ENCODE measurements around the gene WDR5B.
"Not testable (repeated sequence)": the region's sequence is repeated elsewhere in the genome, so short reads cannot be mapped to it uniquely, and the experiment has no call there.

Gene WDR5B

GRCh38 chr3:122415762-122416654, at the start of gene WDR5B:
Gene WDR5B (minus strand): TSS chr3:122416062. CDS start chr3:122415528, 534 bp downstream.
- H3K36me3 ChIP-seq (ENCODE audit: insufficient read depth, low read length): no peaks in the 10 kb centered on the region
- H3K4me1 ChIP-seq (ENCODE audit: insufficient read depth, low read length): no peaks in the 10 kb centered on the region
- no peaks in the 10 kb centered on the region for H3K9me3 ChIP-seq (ENCODE audit: control insufficient read depth, insufficient read depth, low read length)
- peak within 1 kb of the TSS; percentile 85 for H3K9ac ChIP-seq (ENCODE audit: low read depth, low read length)

GRCh38 chr3:122464659-122465058, 48.8 kb upstream of the WDR5B start:
- no peaks in the 10 kb centered on the region; the same call in 1 of the 2 replicates for H3K36me3 ChIP-seq (ENCODE audit: insufficient read depth, low read length)
- no peak overlapping the region for H3K9ac ChIP-seq (ENCODE audit: low read depth, low read length)
- no peaks in the 10 kb centered on the region for H3K9me3 ChIP-seq (ENCODE audit: control insufficient read depth, insufficient read depth, low read length)
- H3K4me1 ChIP-seq (ENCODE audit: insufficient read depth, low read length): peaks cover 20% of the 10 kb centered on the region

- H3K9me3 ChIP-seq (ENCODE audit: control insufficient read depth, insufficient read depth, low read length): no peaks in the 10 kb centered on the region
- H3K9ac ChIP-seq (ENCODE audit: low read depth, low read length): no peak overlapping the region
- peaks cover 15% of the 10 kb centered on the region for H3K36me3 ChIP-seq (ENCODE audit: insufficient read depth, low read length)
- H3K4me1 ChIP-seq (ENCODE audit: insufficient read depth, low read length): no peaks in the 10 kb centered on the region
Observed at GRCh38 chr3:122462406-122462805, 46.5 kb upstream of the WDR5B start.

- H3K9me3 ChIP-seq (ENCODE audit: control insufficient read depth, insufficient read depth, low read length): no peaks in the 10 kb centered on the region
- peaks cover 15% of the 10 kb centered on the region for H3K36me3 ChIP-seq (ENCODE audit: insufficient read depth, low read length)
Observed at GRCh38 chr3:122461806-122462205, 45.9 kb upstream of the WDR5B start.

GRCh38 chr3:122458992-122459391, 43.1 kb upstream of the WDR5B start:
- Histone ChIP-seq H3K9me3 (ENCODE audit: control insufficient read depth, insufficient read depth, low read length) (no peaks in the 10 kb centered on the region), H3K9ac (ENCODE audit: low read depth, low read length) (no peak overlapping the region), H3K36me3 (ENCODE audit: insufficient read depth, low read length) (peaks cover 15% of the 10 kb centered on the region), H3K4me1 (ENCODE audit: insufficient read depth, low read length) (no peaks in the 10 kb centered on the region)

More at GRCh38 chr3:122461806-122462205, 45.9 kb upstream of the WDR5B start:
- Histone ChIP-seq H3K9ac (ENCODE audit: low read depth, low read length) (no peak overlapping the region), H3K4me1 (ENCODE audit: insufficient read depth, low read length) (no peaks in the 10 kb centered on the region)

GRCh38 chr3:122457706-122458105, 41.8 kb upstream of the WDR5B start:
- H3K36me3 ChIP-seq (ENCODE audit: insufficient read depth, low read length): peaks cover 20% of the 10 kb centered on the region
- H3K9ac ChIP-seq (ENCODE audit: low read depth, low read length): no peak overlapping the region
- no peaks in the 10 kb centered on the region for H3K4me1 ChIP-seq (ENCODE audit: insufficient read depth, low read length)
- no peaks in the 10 kb centered on the region for H3K9me3 ChIP-seq (ENCODE audit: control insufficient read depth, insufficient read depth, low read length)

GRCh38 chr3:122456074-122456473, 40.2 kb upstream of the WDR5B start:
- Histone ChIP-seq H3K9ac (ENCODE audit: low read depth, low read length) (no peak overlapping the region), H3K9me3 (ENCODE audit: control insufficient read depth, insufficient read depth, low read length) (no peaks in the 10 kb centered on the region), H3K4me1 (ENCODE audit: insufficient read depth, low read length) (no peaks in the 10 kb centered on the region), H3K36me3 (ENCODE audit: insufficient read depth, low read length) (peaks cover 24% of the 10 kb centered on the region)

GRCh38 chr3:122451371-122451770, 35.5 kb upstream of the WDR5B start:
- Histone ChIP-seq H3K9ac (ENCODE audit: low read depth, low read length) (no peak overlapping the region), H3K36me3 (ENCODE audit: insufficient read depth, low read length) (peaks cover 17% of the 10 kb centered on the region), H3K4me1 (ENCODE audit: insufficient read depth, low read length) (no peaks in the 10 kb centered on the region), H3K9me3 (ENCODE audit: control insufficient read depth, insufficient read depth, low read length) (no peaks in the 10 kb centered on the region)

GRCh38 chr3:122448218-122448617, 32.4 kb upstream of the WDR5B start:
- H3K36me3 ChIP-seq (ENCODE audit: insufficient read depth, low read length): peaks cover 18% of the 10 kb centered on the region
- H3K9me3 ChIP-seq (ENCODE audit: control insufficient read depth, insufficient read depth, low read length); H3K4me1 ChIP-seq (ENCODE audit: insufficient read depth, low read length); H3K9ac ChIP-seq (ENCODE audit: low read depth, low read length): not testable (repeated sequence)

- H3K9ac ChIP-seq (ENCODE audit: low read depth, low read length); H3K4me1 ChIP-seq (ENCODE audit: insufficient read depth, low read length); H3K9me3 ChIP-seq (ENCODE audit: control insufficient read depth, insufficient read depth, low read length): not testable (repeated sequence)
- peaks cover 17% of the 10 kb centered on the region for H3K36me3 ChIP-seq (ENCODE audit: insufficient read depth, low read length)
Observed at GRCh38 chr3:122444491-122444887, 28.6 kb upstream of the WDR5B start.

- not testable (repeated sequence) for H3K9ac ChIP-seq (ENCODE audit: low read depth, low read length); H3K4me1 ChIP-seq (ENCODE audit: insufficient read depth, low read length); H3K9me3 ChIP-seq (ENCODE audit: control insufficient read depth, insufficient read depth, low read length)
- H3K36me3 ChIP-seq (ENCODE audit: insufficient read depth, low read length): peaks cover 22% of the 10 kb centered on the region
Observed at GRCh38 chr3:122443762-122444490, 28.1 kb upstream of the WDR5B start.

GRCh38 chr3:122443090-122443489, 27.2 kb upstream of the WDR5B start:
- H3K36me3 ChIP-seq (ENCODE audit: insufficient read depth, low read length): peaks cover 22% of the 10 kb centered on the region
- 0 out of 2 replicates have a peak, but pooled peaks cover 3% of the 10 kb centered on the region for H3K9me3 ChIP-seq (ENCODE audit: control insufficient read depth, insufficient read depth, low read length)
- no peak overlapping the region for H3K9ac ChIP-seq (ENCODE audit: low read depth, low read length)
- 0 out of 2 replicates have a peak, but pooled peaks cover 6% of the 10 kb centered on the region for H3K4me1 ChIP-seq (ENCODE audit: insufficient read depth, low read length)

- H3K4me1 ChIP-seq (ENCODE audit: insufficient read depth, low read length): no peaks in the 10 kb centered on the region
- H3K9me3 ChIP-seq (ENCODE audit: control insufficient read depth, insufficient read depth, low read length): peaks cover 4% of the 10 kb centered on the region; the same call in 1 of the 2 replicates
- no peak overlapping the region for H3K9ac ChIP-seq (ENCODE audit: low read depth, low read length)
- peaks cover 36% of the 10 kb centered on the region for H3K36me3 ChIP-seq (ENCODE audit: insufficient read depth, low read length)
Observed at GRCh38 chr3:122435950-122436349, 20.1 kb upstream of the WDR5B start.

- Histone ChIP-seq H3K4me1 (ENCODE audit: insufficient read depth, low read length) (no peaks in the 10 kb centered on the region), H3K36me3 (ENCODE audit: insufficient read depth, low read length) (peaks cover 23% of the 10 kb centered on the region), H3K9me3 (ENCODE audit: control insufficient read depth, insufficient read depth, low read length) (no peaks in the 10 kb centered on the region), H3K9ac (ENCODE audit: low read depth, low read length) (no peak overlapping the region)
Observed at GRCh38 chr3:122430371-122430770, 14.5 kb upstream of the WDR5B start.
